Breast epithelium (tissue), 4 donors: Measurements from ENCODE around the gene ARFGAP1. TPM values are rescaled to one million over a fixed set of nuclear protein-coding genes. Genes with fewer than 3 reads are reported as not detected.

Experiments used
- DNase-seq, 2 donors: peaks; one replicate each; pipeline ENCODE4 v3.0.0-alpha.2; 2019; ENCODE audit warnings: low spot score in 2 of 2
- H3K27ac ChIP-seq, 2 donors: fragments of 200-600 bp; sonication (generic) in 1 of 2; one replicate each; pipeline ENCODE4 v1.5.1; 2016 to 2019; ENCODE audit warnings: mild to moderate bottlenecking in 1 of 2
- H3K27me3 ChIP-seq, 2 donors: fragments of 200-600 bp; sonication (generic) in 1 of 2; one replicate each; pipeline versions ENCODE4 v1.5.1 to v1.6.0; 2017 to 2019; ENCODE audit warnings: control low read depth in 1 of 2, mild to moderate bottlenecking in 1 of 2
- H3K36me3 ChIP-seq: fragments of 200-600 bp; one replicate; pipeline ENCODE4 v1.5.1; 2019
- H3K4me1 ChIP-seq, 2 donors: fragments of 200-600 bp; sonication (generic); one replicate each; pipeline ENCODE4 v1.5.1; 2016 to 2019; ENCODE audit warnings: control low read depth in 1 of 2
- H3K4me3 ChIP-seq, 3 donors: fragments of 200-600 bp; sonication (generic); 1 replicate in 2 of 3; 2 replicates in 1 of 3; pipeline ENCODE4 v1.5.1; 2016 to 2019; ENCODE audit warnings: mild to moderate bottlenecking in 3 of 3, moderate library complexity in 2 of 3
- H3K9me3 ChIP-seq, 2 donors: fragments of 200-600 bp; sonication (generic) in 1 of 2; one replicate each; pipeline ENCODE4 v1.5.1; 2016 to 2019; ENCODE audit warnings: control low read depth in 1 of 2
- CTCF ChIP-seq, 3 donors: fragments of 450-650 bp; IDR thresholded peaks; one replicate each; pipeline ENCODE4 v1.5.1; 2016 to 2017; ENCODE audit warnings: antibody characterized with exemption in 3 of 3, mild to moderate bottlenecking in 3 of 3, moderate library complexity in 3 of 3
- POLR2A ChIP-seq: fragments of 450-650 bp; IDR thresholded peaks from one replicate; pipeline ENCODE4 v1.6.1; 2016; ENCODE audit warnings: antibody characterized with exemption, mild to moderate bottlenecking, moderate library complexity
- POLR2AphosphoS5 ChIP-seq, 3 donors: sonication (generic); formaldehyde crosslinking; IDR thresholded peaks; one replicate each; pipeline ENCODE4 v1.6.1; 2017; ENCODE audit warnings: antibody characterized with exemption in 3 of 3
- intact Hi-C: fragments of 100-400 bp; cut with DNase I; formaldehyde crosslinking; loops from one replicate; pipeline ENCODE4 v1.15.1; 2023; ENCODE audit warnings: low total_unique reads
- total RNA-seq, 3 donors: library from RNA; depleted of rRNA; stranded (reverse); fragments of >200 nt; gene quantifications; one replicate each; pipeline ENCODE4 v1.1.0, GENCODE V29; 2016

ARFGAP1 gene
- total RNA-seq, 3 donors from 2014 or later, result 24.3 to 44.6 (median 38.2) TPM

GRCh38 chr20:63290677-63291472, 18.3 kb downstream of the ARFGAP1 start:
- no peak overlapping the region for H3K4me3 ChIP-seq
- TF ChIP-seq CTCF (IDR thresholded peaks at IDR 0.05) (peak in 2 of 3 donors; percentile 44 to 60), POLR2A (no peak)
- no peak overlapping the region for H3K27ac ChIP-seq
- DNase-seq, result no peak
- no peaks in the 10 kb centered on the region for H3K4me1 ChIP-seq
- H3K36me3 ChIP-seq, result no peaks in the 10 kb centered on the region
- intact Hi-C loops, result no loop called here
- H3K9me3 ChIP-seq, result no peaks in the 10 kb centered on the region
- H3K27me3 ChIP-seq, result peaks cover 0 to 32% of the 10 kb centered on the region in 2 donors

- no peak for DNase-seq
- Histone ChIP-seq H3K4me3 (no peak overlapping the region), H3K36me3 (no peaks in the 10 kb centered on the region), H3K4me1 (no peaks in the 10 kb centered on the region), H3K9me3 (no peaks in the 10 kb centered on the region), H3K27me3 (peaks cover 4 to 42% of the 10 kb centered on the region in 2 donors), H3K27ac (no peak overlapping the region)
- intact Hi-C loops, result no loop called here
- TF ChIP-seq CTCF (IDR thresholded peaks at IDR 0.05) (no peak), POLR2A (no peak), POLR2AphosphoS5 (IDR thresholded peaks at IDR 0.05) (no peak)
Observed at GRCh38 chr20:63291811-63292210, 19.2 kb downstream of the ARFGAP1 start.

- TF ChIP-seq POLR2A, result no peak
- DNase-seq, result no peak
- H3K4me3 ChIP-seq, result no peak overlapping the region
Observed at GRCh38 chr20:63292292-63292701, 19.7 kb downstream of the ARFGAP1 start.

GRCh38 chr20:63292904-63293303, 20.3 kb downstream of the ARFGAP1 start, which contains the start of gene COL20A1:
TSS of gene COL20A1 (plus strand) at chr20:63293186. CDS start at chr20:63295108, 1,922 bp downstream.
- intact Hi-C loops, result no loop called here
- no peak for TF ChIP-seq POLR2A
- TF ChIP-seq CTCF (IDR thresholded peaks at IDR 0.05), result no peak
- no peak for TF ChIP-seq POLR2AphosphoS5 (IDR thresholded peaks at IDR 0.05)
- Histone ChIP-seq H3K4me1 (no peaks in the 10 kb centered on the region), H3K36me3 (no peaks in the 10 kb centered on the region), H3K9me3 (no peaks in the 10 kb centered on the region), H3K27me3 (peaks cover 12 to 53% of the 10 kb centered on the region in 2 donors), H3K27ac (no peak within 1 kb of the TSS), H3K4me3 (no peak within 1 kb of the TSS)
- DNase-seq, result no peak

More at GRCh38 chr20:63292292-63292701, 19.7 kb downstream of the ARFGAP1 start:
- H3K36me3 ChIP-seq, result no peaks in the 10 kb centered on the region
- intact Hi-C loops, result no loop called here
- H3K27me3 ChIP-seq, result peaks cover 6 to 47% of the 10 kb centered on the region in 2 donors
- H3K4me1 ChIP-seq, result no peaks in the 10 kb centered on the region
- H3K27ac ChIP-seq, result no peak overlapping the region
- no peaks in the 10 kb centered on the region for H3K9me3 ChIP-seq

GRCh38 chr20:63293456-63293855, 20.8 kb downstream of the ARFGAP1 start:
- no peaks in the 10 kb centered on the region for H3K36me3 ChIP-seq
- intact Hi-C loops, result no loop called here
- no peak overlapping the region for H3K27ac ChIP-seq
- H3K4me3 ChIP-seq, result no peak overlapping the region
- DNase-seq, result no peak
- H3K27me3 ChIP-seq, result peaks cover 12 to 58% of the 10 kb centered on the region in 2 donors
- H3K4me1 ChIP-seq, result no peaks in the 10 kb centered on the region
- TF ChIP-seq POLR2AphosphoS5 (IDR thresholded peaks at IDR 0.05) (no peak), CTCF (IDR thresholded peaks at IDR 0.05) (no peak), POLR2A (no peak)
- no peaks in the 10 kb centered on the region for H3K9me3 ChIP-seq
